H1 (cell line): ENCODE data around the gene CMTM3. TPM values are rescaled to one million over a fixed set of nuclear protein-coding genes. Genes with fewer than 3 reads are reported as not detected.

Source experiments
- CTCF ChIA-PET: fragments of 300-600 bp; sonication (Branson Sonifier 250); formaldehyde crosslinking; loops from one replicate; lab custom pipeline; 2021; ENCODE audit not compliant: partially characterized antibody; lab: Charles Lee
- POLR2A ChIA-PET: fragments of 300-600 bp; sonication (Branson Sonifier 250); formaldehyde crosslinking; loops from one replicate; lab custom pipeline; 2021; ENCODE audit warnings: inconsistent platforms; ENCODE audit not compliant: partially characterized antibody; lab: Charles Lee
- DNase-seq, 2 experiments: peaks; one replicate each; pipeline versions ENCODE4 v3.0.0 to v3.0.0-alpha.2; 2010 to 2022; ENCODE audit warnings: low spot score in 2 of 2, low read depth in 1 of 2, mixed read lengths in 1 of 2
- FAIRE-seq: peaks from 2 replicates; lab custom pipeline; 2011; peaks lifted over from hg19 to GRCh38; lab: Jason Lieb, UNC
- H2AFZ ChIP-seq: 2 replicates; pipeline ENCODE4 v1.8.1; 2012; ENCODE audit warnings: low read length, inconsistent platforms
- H2AK5ac ChIP-seq: 2 replicates; pipeline ENCODE4 v1.6.1; 2013; ENCODE audit warnings: low read depth, low read length
- H2BK120ac ChIP-seq: replicated peaks from 2 replicates; pipeline ENCODE3; 2013; ENCODE audit warnings: low read depth, low read length, inconsistent platforms
- H2BK12ac ChIP-seq: 2 replicates; pipeline ENCODE4 v1.6.1; 2013; ENCODE audit warnings: low read depth, low read length
- H2BK15ac ChIP-seq: 2 replicates; pipeline ENCODE4 v1.6.1; 2013; ENCODE audit warnings: low read length
- H2BK20ac ChIP-seq: 2 replicates; pipeline ENCODE4 v1.6.1; 2013; ENCODE audit warnings: low read length
- H2BK5ac ChIP-seq: 2 replicates; pipeline ENCODE4 v1.6.1; 2013; ENCODE audit warnings: low read depth, low read length
- H3K14ac ChIP-seq: 2 replicates; pipeline ENCODE4 v1.6.1; 2013; ENCODE audit warnings: inconsistent platforms; ENCODE audit not compliant: insufficient read length
- H3K18ac ChIP-seq: 2 replicates; pipeline ENCODE4 v1.6.1; 2013; ENCODE audit warnings: low read length; ENCODE audit errors: extremely low read depth
- H3K23ac ChIP-seq: 2 replicates; pipeline ENCODE4 v1.6.1; 2013; ENCODE audit warnings: inconsistent platforms; ENCODE audit not compliant: insufficient read length
- H3K23me2 ChIP-seq: 2 replicates; pipeline ENCODE4 v1.6.1; 2013; ENCODE audit warnings: low read depth, low read length
- H3K27ac ChIP-seq: 2 replicates; pipeline ENCODE4 v1.6.1; 2011; ENCODE audit warnings: low read depth, low read length, inconsistent platforms
- H3K27me3 ChIP-seq, 4 experiments: replicated peaks in 1 of 4; 1 replicate in 1 of 4; 2 replicates in 3 of 4; pipeline versions ENCODE4 v1.6.1 to v1.8.1; 2011 to 2013; ENCODE audit warnings: low read length in 3 of 4, mild to moderate bottlenecking in 3 of 4, inconsistent platforms in 2 of 4, mixed read lengths in 2 of 4, moderate library complexity in 1 of 4; ENCODE audit not compliant: control insufficient read depth in 3 of 4, insufficient read depth in 3 of 4; ENCODE audit errors: extremely low read depth in 1 of 4
- H3K36me3 ChIP-seq, 4 experiments: 2 replicates each; pipeline versions ENCODE4 v1.6.1 to v1.8.1; 2011 to 2013; ENCODE audit warnings: mild to moderate bottlenecking in 4 of 4, low read length in 3 of 4, moderate library complexity in 2 of 4, control low read depth in 1 of 4, inconsistent platforms in 1 of 4; ENCODE audit not compliant: insufficient read depth in 4 of 4, control insufficient read depth in 2 of 4
- H3K4ac ChIP-seq: replicated peaks from 2 replicates; pipeline ENCODE3; 2013; ENCODE audit warnings: low read length, low read depth, mixed read lengths, inconsistent platforms; ENCODE audit not compliant: insufficient read length
- H3K4me1 ChIP-seq, 4 experiments: replicated peaks in 1 of 4; 1 replicate in 1 of 4; 2 replicates in 3 of 4; pipeline versions ENCODE4 v1.6.1 to v1.8.1; 2011 to 2013; ENCODE audit warnings: low read length in 3 of 4, inconsistent platforms in 2 of 4, mixed read lengths in 1 of 4; ENCODE audit not compliant: insufficient read depth in 4 of 4, control insufficient read depth in 3 of 4
- H3K4me2 ChIP-seq, 2 experiments: 2 replicates each; pipeline versions ENCODE4 v1.6.1 to v1.8.1; 2011 to 2013; ENCODE audit warnings: low read depth in 2 of 2, low read length in 2 of 2, control low read depth in 1 of 2, inconsistent platforms in 1 of 2, mild to moderate bottlenecking in 1 of 2; ENCODE audit not compliant: insufficient read depth in 1 of 2
- H3K4me3 ChIP-seq, 4 experiments: fragments of 200-600, 300-600 bp in 1 of 4; sonication (generic), shearing (Covaris generic), sonication (Bioruptor Twin) in 1 of 4; 2 replicates each; pipeline versions ENCODE4 v1.5.1 to v1.8.1; 2011 to 2016; ENCODE audit warnings: low read length in 4 of 4, low read depth in 3 of 4, control low read depth in 2 of 4, inconsistent platforms in 2 of 4, mild to moderate bottlenecking in 2 of 4, mixed read lengths in 1 of 4, moderate library complexity in 1 of 4; ENCODE audit not compliant: insufficient read depth in 2 of 4; ENCODE audit errors: extremely low read depth in 1 of 4
- H3K56ac ChIP-seq: replicated peaks from 2 replicates; pipeline ENCODE3; 2013; ENCODE audit warnings: low read depth, mild to moderate bottlenecking, mixed read lengths, low read length, inconsistent platforms; ENCODE audit not compliant: insufficient read length
- H3K79me1 ChIP-seq: 2 replicates; pipeline ENCODE4 v1.6.1; 2013; ENCODE audit warnings: low read depth, low read length, control low read depth
- H3K79me2 ChIP-seq, 2 experiments: 2 replicates each; pipeline versions ENCODE4 v1.6.1 to v1.8.1; 2012 to 2013; ENCODE audit warnings: low read length in 2 of 2, mild to moderate bottlenecking in 2 of 2, inconsistent platforms in 1 of 2; ENCODE audit not compliant: insufficient read depth in 2 of 2, control insufficient read depth in 1 of 2
- H3K9ac ChIP-seq, 4 experiments: replicated peaks in 1 of 4; 1 replicate in 1 of 4; 2 replicates in 3 of 4; pipeline versions ENCODE4 v1.6.1 to v1.8.1; 2011 to 2013; ENCODE audit warnings: low read depth in 3 of 4, low read length in 3 of 4, control low read depth in 2 of 4, mild to moderate bottlenecking in 2 of 4, moderate library complexity in 2 of 4, inconsistent platforms in 1 of 4; ENCODE audit errors: extremely low read depth in 1 of 4
- H3K9me3 ChIP-seq, 2 experiments: 2 replicates each; pipeline versions ENCODE4 v1.6.1 to v1.8.1; 2012 to 2013; ENCODE audit warnings: mild to moderate bottlenecking in 2 of 2, moderate library complexity in 2 of 2, control low read depth in 1 of 2, inconsistent platforms in 1 of 2, low read depth in 1 of 2, low read length in 1 of 2, mixed read lengths in 1 of 2; ENCODE audit not compliant: insufficient read depth in 2 of 2
- H4K20me1 ChIP-seq, 2 experiments: replicated peaks in 1 of 2; 2 replicates each; pipeline versions ENCODE3 to v1.8.1; 2011 to 2013; ENCODE audit warnings: inconsistent platforms in 2 of 2, low read length in 2 of 2, mild to moderate bottlenecking in 1 of 2; ENCODE audit not compliant: insufficient read depth in 2 of 2, control insufficient read depth in 1 of 2
- H4K5ac ChIP-seq: 2 replicates; pipeline ENCODE4 v1.6.1; 2013; ENCODE audit warnings: low read length, low read depth, mixed read lengths, inconsistent platforms; ENCODE audit not compliant: insufficient read length
- H4K8ac ChIP-seq: 2 replicates; pipeline ENCODE4 v1.8.0; 2013; ENCODE audit warnings: mild to moderate bottlenecking, moderate library complexity, low read length, inconsistent platforms; ENCODE audit not compliant: insufficient read depth; ENCODE audit errors: extremely low read depth
- H4K91ac ChIP-seq: replicated peaks from 2 replicates; pipeline ENCODE3; 2013; ENCODE audit warnings: low read length, mixed read lengths, inconsistent platforms; ENCODE audit not compliant: insufficient read length
- CBX5 ChIP-seq: fragments of 300-800, 300-1000 bp; sonication (generic); IDR thresholded peaks from 2 replicates; pipeline ENCODE4 v1.7.1; 2016; ENCODE audit warnings: antibody characterized with exemption, low read length, low read depth
- CBX8 ChIP-seq: fragments of 300-800, 300-1000 bp; sonication (generic); IDR thresholded peaks from 2 replicates; pipeline ENCODE4 v1.7.1; 2016; ENCODE audit warnings: low read depth, low read length, borderline replicate concordance
- E2F6 ChIP-seq: IDR thresholded peaks from 2 replicates; pipeline ENCODE4 v1.6.1; 2012; ENCODE audit warnings: inconsistent platforms
- GABPA ChIP-seq: IDR thresholded peaks from 2 replicates; pipeline ENCODE4 v1.6.1; 2011; ENCODE audit warnings: mild to moderate bottlenecking, low read length, moderate library complexity, borderline replicate concordance; ENCODE audit not compliant: insufficient read depth
- KDM1A ChIP-seq: fragments of 200-600, 300-600 bp; sonication (generic); IDR thresholded peaks from 2 replicates; pipeline ENCODE4 v1.7.1; 2016; ENCODE audit warnings: mild to moderate bottlenecking, low read length, borderline replicate concordance
- RXRA ChIP-seq: IDR thresholded peaks from 2 replicates; pipeline ENCODE4 v1.6.1; 2011; ENCODE audit warnings: low read depth, mild to moderate bottlenecking, low read length, moderate library complexity; ENCODE audit not compliant: insufficient read depth
- SAP30 ChIP-seq: fragments of 300-600 bp; sonication (generic); IDR thresholded peaks from 2 replicates; pipeline ENCODE4 v1.7.1; 2012; ENCODE audit warnings: low read length, moderate library complexity, mild to moderate bottlenecking, inconsistent platforms; ENCODE audit not compliant: insufficient read depth, insufficient replicate concordance
- SP2 ChIP-seq: IDR thresholded peaks from 2 replicates; pipeline ENCODE4 v1.6.1; 2012; ENCODE audit warnings: mild to moderate bottlenecking, low read length, inconsistent platforms
- SUZ12 ChIP-seq: fragments of 200-600 bp; sonication (generic); IDR thresholded peaks from 2 replicates; pipeline ENCODE4 v1.6.1; 2012; ENCODE audit warnings: mild to moderate bottlenecking, inconsistent platforms, low read length, moderate library complexity, mixed read lengths
- WGBS, 2 experiments: shearing (Covaris generic) in 1 of 2; methylation state at CpG; one replicate each; pipeline versions ENCODE4 v1.1.6 to v1.1.7; 2013 to 2015; ENCODE audit warnings: low lambda C conversion rate in 2 of 2, mixed read lengths in 2 of 2, inconsistent platforms in 1 of 2, low coverage in 1 of 2, missing lambda C conversion rate in 1 of 2; ENCODE audit not compliant: insufficient replicate concordance in 2 of 2, insufficient coverage in 1 of 2, insufficient read length in 1 of 2; ENCODE audit errors: extremely low coverage in 1 of 2, missing lambda C conversion rate in 1 of 2; 5-methylcytosine and 5-hydroxymethylcytosine counted together
- polyA plus RNA-seq, 7 experiments: library from polyadenylated mRNA; depleted of rRNA in 3 of 7; stranded (reverse) in 5 of 7; unstranded in 2 of 7; fragments of >200 nt in 5 of 7; fragments of 200-250 nt in 2 of 7; gene quantifications; 1 replicate in 5 of 7; 2 replicates in 1 of 7; 4 replicates in 1 of 7; pipeline versions ENCODE4 v1.2.1 to v1.2.3, GENCODE V29; 2011 to 2013; ENCODE audit warnings: missing spikeins in 2 of 7, mixed read lengths in 2 of 7
- total RNA-seq: library from RNA; stranded (reverse); fragmentation: NEBNext Ultra II Directional; extraction: Animal tissue kit (Norgen Biotek cat#: 25700); gene quantifications from 2 replicates; pipeline ENCODE4 v1.2.1, GENCODE V29; 2021

CMTM3 gene
- total and polyA plus RNA-seq, 2 of the 8 experiments (the other 6 are each of a cell fraction or from before 2014, with no cell fraction given), result 24.7 to 24.8 TPM

GRCh38 chr16:66610111-66610820 lies 5.8 kb downstream of the CMTM3 start:
- Histone ChIP-seq H4K5ac (no peak overlapping the region), H4K20me1 (peaks cover 1 to 14% of the 10 kb centered on the region in 2 experiments), H3K79me1 (peaks cover 5% of the 10 kb centered on the region; the same call in 1 of the 2 replicates), H3K4me2 (no peak overlapping the region), H2BK20ac (no peak overlapping the region), H3K4ac (no peak overlapping the region), H2BK120ac (no peak overlapping the region), H2BK5ac (no peak overlapping the region), H3K4me1 (peaks cover 0 to 22% (median 13%) of the 10 kb centered on the region in 4 experiments; a peak in 6 of 7 replicates), H2AK5ac (no peak overlapping the region), H3K14ac (no peak overlapping the region), H4K8ac (no peak overlapping the region; the same call in 1 of the 2 replicates), H3K23me2 (no peaks in the 10 kb centered on the region; the same call in 1 of the 2 replicates), H4K91ac (no peak overlapping the region), H3K56ac (no peak overlapping the region), H3K79me2 (peaks cover 0 to 3% of the 10 kb centered on the region in 2 experiments; a peak in 2 of 4 replicates), H3K4me3 (no peak overlapping the region), H3K36me3 (peaks cover 9 to 33% (median 25%) of the 10 kb centered on the region in 4 experiments; a peak in 7 of 8 replicates), H3K27ac (no peak overlapping the region), H2AFZ (no peak overlapping the region), H2BK15ac (no peak overlapping the region), H3K27me3 (no peaks in the 10 kb centered on the region), H3K18ac (no peak overlapping the region), H3K23ac (no peak overlapping the region), H3K9ac (no peak overlapping the region), H3K9me3 (peaks cover 0 to 7% of the 10 kb centered on the region in 2 experiments; a peak in 1 of 4 replicates), H2BK12ac (no peak overlapping the region)
- WGBS, 2 experiments, result 95% methylated on average over 14 of the region's 14 CpGs; no CpG with 5 or more reads in 1 of the 2 experiments
- POLR2A ChIA-PET, result interaction anchor here (2.9 kb wide), 1 partner anchor 86 kb away, joined by 11 read pairs; the partner anchor contains the start of gene CMTM4
- FAIRE-seq (no peak), DNase-seq (no peak)
- CTCF ChIA-PET, result interaction anchor here (1.1 to 6.4 kb wide), 8 partner anchors 8 to 130 kb away, joined by 3 to 57 read pairs (median 10); no protein-coding TSS in a partner anchor
- no peak for TF ChIP-seq CBX5
- TF ChIP-seq E2F6, result no peak
- no peak for TF ChIP-seq SAP30
- TF ChIP-seq SUZ12, result no peak
- TF ChIP-seq KDM1A, result no peak
- TF ChIP-seq RXRA, result no peak
- no peak for TF ChIP-seq SP2
- no peak for TF ChIP-seq GABPA
- TF ChIP-seq CBX8, result no peak
